OCI-LY1 (cell line): Measurements from ENCODE around the gene CCPG1.
"Not testable (repeated sequence)": the region's sequence is repeated elsewhere in the genome, so short reads cannot be mapped to it uniquely, and the experiment has no call there.

Experiments used
- CTCF ChIP-seq: fragments of 200-600 bp; sonication (generic), shearing (Covaris generic); IDR thresholded peaks from 2 replicates; pipeline ENCODE4 v1.5.1; 2017; ENCODE audit warnings: mild to moderate bottlenecking, antibody characterized with exemption, low read length, moderate library complexity, mixed read lengths
- EZH2 ChIP-seq: fragments of 200-600 bp; sonication (generic), shearing (Covaris generic); IDR thresholded peaks from 2 replicates; pipeline ENCODE4 v1.8.0; 2017; ENCODE audit warnings: borderline replicate concordance, mixed run types, mild to moderate bottlenecking, antibody characterized with exemption, low read length, moderate library complexity, mixed read lengths

- not testable (repeated sequence) for TF ChIP-seq CTCF, EZH2
These were observed 38.9 kb upstream of the CCPG1 start for GRCh38 chr15:55447030-55447394.
